GM12878 (cell line): ENCODE measurements around the gene NET1. TPM values are rescaled to one million over a fixed set of nuclear protein-coding genes. Genes with fewer than 3 reads are reported as not detected.

ENCODE experiments used
- ATAC-seq: fragments of 200-7000 bp; cut with Tn5 transposase; 3 replicates; pipeline ENCODE4 v1.9.1; 2020; ENCODE audit warnings: mild to moderate bottlenecking, moderate library complexity
- BruUV-seq: library from RNA; stranded (reverse); fragments of 400-500 nt; replicated peaks from 2 replicates; lab custom pipeline; 2021; lab: Mats Ljungman, UMichigan
- CTCF ChIA-PET: fragments of 300-600 bp; sonication (Branson Sonifier 250); formaldehyde crosslinking; extraction: SDS; loops from one replicate; lab custom pipeline; 2021; ENCODE audit warnings: inconsistent platforms; lab: Yijun Ruan, JAX
- POLR2A ChIA-PET: fragments of 350-600 bp; formaldehyde crosslinking; extraction: SDS; loops from one replicate; lab custom pipeline; 2021; ENCODE audit warnings: inconsistent platforms; lab: Charles Lee
- RAD21 ChIA-PET: fragments of 300-600 bp; sonication (Branson Sonifier 250); formaldehyde crosslinking; loops from one replicate; lab custom pipeline; 2023; ENCODE audit warnings: antibody characterized with exemption; ENCODE audit not compliant: unreplicated experiment; lab: Charles Lee
- SMC1A ChIA-PET: fragments of 300-600 bp; sonication (Branson Sonifier 250); formaldehyde crosslinking; loops from one replicate; lab custom pipeline; 2023; ENCODE audit not compliant: unreplicated experiment, uncharacterized antibody; lab: Charles Lee
- DNase-seq: peaks from one replicate; pipeline ENCODE4 v3.0.0-alpha.2; 2011; ENCODE audit warnings: low read depth, low spot score
- FAIRE-seq: peaks from 3 replicates; lab custom pipeline; 2011; peaks lifted over from hg19 to GRCh38; lab: Jason Lieb, UNC
- H2AFZ ChIP-seq: 2 replicates; pipeline ENCODE4 v1.6.0; 2011; ENCODE audit warnings: low read depth, low read length, control low read depth; ENCODE audit not compliant: control insufficient read depth
- H3K27ac ChIP-seq: 2 replicates; pipeline ENCODE4 v1.5.1; 2011; ENCODE audit warnings: control low read depth; ENCODE audit not compliant: control insufficient read depth, insufficient read depth
- H3K27me3 ChIP-seq, 2 experiments: replicated peaks in 1 of 2; 2 replicates each; pipeline versions ENCODE4 v1.6.0 to v1.6.1; 2011; ENCODE audit warnings: low read length in 1 of 2; ENCODE audit not compliant: control insufficient read depth in 2 of 2, insufficient read depth in 2 of 2
- H3K36me3 ChIP-seq, 2 experiments: 2 replicates each; pipeline ENCODE4 v1.5.1; 2011; ENCODE audit warnings: low read length in 1 of 2; ENCODE audit not compliant: control insufficient read depth in 2 of 2, insufficient read depth in 2 of 2
- H3K4me1 ChIP-seq: 2 replicates; pipeline ENCODE4 v1.6.1; 2011; ENCODE audit warnings: mild to moderate bottlenecking, low read length, moderate library complexity, mixed read lengths; ENCODE audit not compliant: control insufficient read depth, insufficient read depth
- H3K4me2 ChIP-seq: 2 replicates; pipeline ENCODE4 v1.6.0; 2011; ENCODE audit warnings: control low read depth; ENCODE audit not compliant: control insufficient read depth, insufficient read depth
- H3K4me3 ChIP-seq: fragments of 200-600 bp; sonication (generic); 2 replicates; pipeline ENCODE4 v1.5.1; 2016
- H3K79me2 ChIP-seq: 2 replicates; pipeline ENCODE4 v1.6.0; 2011; ENCODE audit warnings: low read length; ENCODE audit not compliant: control insufficient read depth, insufficient read depth
- H3K9ac ChIP-seq: 2 replicates; pipeline ENCODE4 v1.8.0; 2011; ENCODE audit warnings: low read length, control low read depth, mixed read lengths; ENCODE audit not compliant: control insufficient read depth, insufficient read depth
- H3K9me3 ChIP-seq: replicated peaks from 3 replicates; pipeline ENCODE4 v1.5.1; 2011; ENCODE audit warnings: mild to moderate bottlenecking, low read length; ENCODE audit not compliant: control insufficient read depth, insufficient read depth
- H4K20me1 ChIP-seq: 2 replicates; pipeline ENCODE4 v1.6.0; 2011; ENCODE audit not compliant: control insufficient read depth, insufficient read depth
- CBX5 ChIP-seq: sonication (generic); IDR thresholded peaks from 2 replicates; pipeline ENCODE4 v1.6.1; 2016; ENCODE audit warnings: low read depth, moderate library complexity, mild to moderate bottlenecking, inconsistent platforms
- EP300 ChIP-seq, 2 experiments: fragments of 150-350 bp in 1 of 2; IDR thresholded peaks; 2 replicates each; pipeline ENCODE4 v1.6.1; 2011 to 2012; ENCODE audit warnings: low read depth in 2 of 2, low read length in 2 of 2, borderline replicate concordance in 1 of 2, improper control_type of control experiment in 1 of 2, inconsistent platforms in 1 of 2; ENCODE audit not compliant: control insufficient read depth in 1 of 2
- ETV6 ChIP-seq, 2 experiments: fragments of 450-650 bp in 1 of 2; IDR thresholded peaks in 1 of 2; conservative IDR thresholded peaks in 1 of 2; 2 replicates each; pipeline ENCODE4 v1.6.1; 2014; ENCODE audit warnings: antibody characterized with exemption in 1 of 2, borderline replicate concordance in 1 of 2, low read depth in 1 of 2, mild to moderate bottlenecking in 1 of 2, moderate library complexity in 1 of 2
- IRF4 ChIP-seq: IDR thresholded peaks from 2 replicates; pipeline ENCODE4 v1.6.1; 2011; ENCODE audit warnings: low read depth, low read length
- JUNB ChIP-seq: IDR thresholded peaks from 2 replicates; pipeline ENCODE4 v1.6.1; 2016; ENCODE audit warnings: antibody characterized with exemption, mild to moderate bottlenecking
- PML ChIP-seq: IDR thresholded peaks from 2 replicates; pipeline ENCODE4 v1.6.1; 2012; ENCODE audit warnings: low read length, inconsistent platforms
- RAD51 ChIP-seq: fragments of 450-650 bp; IDR thresholded peaks from 2 replicates; pipeline ENCODE4 v1.6.1; 2016; ENCODE audit warnings: moderate library complexity, mild to moderate bottlenecking, inconsistent platforms
- SMAD1 ChIP-seq: fragments of 450-650 bp; IDR thresholded peaks from 2 replicates; pipeline ENCODE4 v1.6.1; 2018; ENCODE audit warnings: mild to moderate bottlenecking, low read depth; ENCODE audit not compliant: partially characterized antibody
- TBL1XR1 ChIP-seq: IDR thresholded peaks from 2 replicates; pipeline ENCODE4 v1.6.1; 2012; ENCODE audit warnings: low read depth, low read length, improper control_type of control experiment
- TCF7 ChIP-seq: IDR thresholded peaks from 2 replicates; pipeline ENCODE4 v1.6.1; 2014; ENCODE audit warnings: antibody characterized with exemption, borderline replicate concordance
- ZBED1 ChIP-seq: IDR thresholded peaks from 2 replicates; pipeline ENCODE4 v1.6.1; 2016; ENCODE audit warnings: borderline replicate concordance
- ZNF274 ChIP-seq: IDR thresholded peaks from one replicate; pipeline ENCODE4 v1.8.0; 2011; ENCODE audit not compliant: insufficient read length, insufficient read depth
- WGBS: methylation state at CpG from one replicate; pipeline ENCODE4 v1.1.6; 2016; ENCODE audit warnings: low lambda C conversion rate; ENCODE audit not compliant: insufficient replicate concordance, insufficient coverage; ENCODE audit errors: missing lambda C conversion rate; 5-methylcytosine and 5-hydroxymethylcytosine counted together
- in situ Hi-C: fragments of 300-500 bp; cut with MboI; formaldehyde crosslinking; loops from 9 replicates; pipeline ENCODE4 v1.14.3; 2018; ENCODE audit warnings: mixed read lengths
- intact Hi-C: fragments of 100-400 bp; cut with micrococcal nuclease; formaldehyde crosslinking; loops from one replicate; pipeline ENCODE4 v1.14.2; 2022; ENCODE audit not compliant: unreplicated experiment
- polyA plus RNA-seq, 11 experiments: library from polyadenylated mRNA; depleted of rRNA in 4 of 11; unstranded in 6 of 11; stranded (reverse) in 5 of 11; fragments of >200 nt; fragmentation: Nextera tagmentation in 4 of 11; fragmentation: Illumina TruSeq in 1 of 11; extraction: Ambion mirVana in 4 of 11; extraction: Trizol in 1 of 11; gene quantifications; 1 replicate in 1 of 11; 2 replicates in 10 of 11; pipeline versions ENCODE4 v1.2.1 to v1.2.3, GENCODE V29; 2011 to 2016; ENCODE audit warnings: inconsistent platforms in 2 of 11, missing spikeins in 2 of 11, low read depth in 1 of 11
- total RNA-seq, 4 experiments: library from RNA; depleted of rRNA in 3 of 4; stranded (reverse); fragments of >200 nt in 3 of 4; fragmentation: Illumina TruSeq in 1 of 4; extraction: Trizol in 1 of 4; gene quantifications; 2 replicates each; pipeline versions ENCODE4 v1.2.1 to v1.2.3, GENCODE V29; 2013 to 2021
- TF ChIP-seq, protein P1 (sequence below): IDR thresholded peaks from 2 replicates; pipeline ENCODE4 v1.6.1; 2011; ENCODE audit warnings: borderline replicate concordance, low read depth, mild to moderate bottlenecking, moderate library complexity, low read length; ENCODE audit not compliant: insufficient read depth, poor library complexity, severe bottlenecking
- TF ChIP-seq, protein P2 (sequence below): fragments of 450-650 bp; IDR thresholded peaks from 2 replicates; pipeline ENCODE4 v1.6.1; 2017; ENCODE audit warnings: low read depth, mild to moderate bottlenecking, moderate library complexity
- TF ChIP-seq, protein P3 (sequence below): fragments of 450-650 bp; IDR thresholded peaks from 2 replicates; pipeline ENCODE4 v1.6.1; 2016; ENCODE audit warnings: mild to moderate bottlenecking
- TF ChIP-seq, protein P4 (sequence below): fragments of 450-650 bp; IDR thresholded peaks from 2 replicates; pipeline ENCODE4 v1.6.1; 2017; ENCODE audit warnings: mild to moderate bottlenecking, low read depth, inconsistent platforms; ENCODE audit not compliant: poor library complexity, severe bottlenecking

NET1 gene
- total and polyA plus RNA-seq, 10 of the 15 experiments (the other 5 are each of a cell fraction or from before 2014, with no cell fraction given): 6.5 to 22.7 (median 18.4) TPM

DNA sequence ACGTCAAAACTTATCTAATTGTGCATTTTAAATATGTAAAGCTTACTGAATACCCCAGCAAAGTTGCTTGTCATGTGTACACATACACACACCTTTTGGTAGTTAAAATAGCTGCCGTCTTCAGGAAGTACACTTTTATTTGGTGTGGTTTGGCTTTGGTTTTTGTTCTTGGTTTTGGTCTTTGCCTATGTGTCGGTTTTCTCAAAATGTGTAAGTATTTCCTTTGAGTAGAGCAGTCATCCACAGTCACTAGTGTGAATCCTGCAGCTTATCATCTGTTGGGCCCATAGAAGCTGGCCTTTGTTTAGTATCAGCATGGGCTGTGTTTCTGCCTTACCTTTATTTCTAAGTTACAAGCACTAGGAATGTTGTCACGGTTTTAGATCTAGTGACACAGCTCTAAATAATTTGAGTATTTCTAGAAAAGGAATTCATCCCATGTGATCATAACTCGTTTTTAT, 35.3 kb downstream of the NET1 start:
- no peaks in the 10 kb centered on the region for H4K20me1 ChIP-seq
- ChIA-PET POLR2A (no interaction called here), SMC1A (interaction anchor here (0.7 to 2.2 kb wide), 7 partner anchors 134 to 1600 kb away, joined by 3 to 21 read pairs (median 4); no protein-coding TSS in a partner anchor), RAD21 (interaction anchor here (0.7 to 11.0 kb wide), 3 partner anchors 135 to 633 kb away, joined by 3 to 136 read pairs (median 3); no protein-coding TSS in a partner anchor), CTCF (interaction anchor here (2.3 to 18.0 kb wide), 3 partner anchors 13 to 178 kb away, joined by 8 to 535 read pairs (median 17); no protein-coding TSS in a partner anchor)
- H3K4me2 ChIP-seq: peak overlapping the region; percentile 62
- H3K27ac ChIP-seq: no peak overlapping the region
- no TSS peak for BruUV-seq
- intact Hi-C loops (loop anchor here (1.0 to 10.0 kb wide), 2 partner anchors 138 to 417 kb away; no protein-coding TSS in a partner anchor), in situ Hi-C loops (no loop called here)
- H2AFZ ChIP-seq: no peak overlapping the region
- FAIRE-seq (peak; percentile 94), DNase-seq (peak; percentile 67), ATAC-seq (peak; percentile 80)
- no peaks in the 10 kb centered on the region for H3K9me3 ChIP-seq
- no peaks in the 10 kb centered on the region for H3K27me3 ChIP-seq
- no peaks in the 10 kb centered on the region; the same call in 1 of the 2 replicates for H3K79me2 ChIP-seq
- no peak overlapping the region for H3K9ac ChIP-seq
- WGBS: under 1% methylated on average over 5 of the region's 5 CpGs
- peaks cover 0 to 3% of the 10 kb centered on the region in 2 experiments; a peak in 2 of 4 replicates for H3K36me3 ChIP-seq
- H3K4me3 ChIP-seq: peak overlapping the region; percentile 32; the same call in 1 of the 2 replicates
- H3K4me1 ChIP-seq: peaks cover 38% of the 10 kb centered on the region
- TF ChIP-seq RAD51 (peak; percentile 33; the same call in 1 of the 2 replicates), ETV6 (conservative IDR thresholded peaks at IDR 0.05 in 1 of 2, IDR thresholded peaks at IDR 0.05 in 1 of 2; ENCODE audit: borderline replicate concordance in 1 of 2, low read depth in 1 of 2) (peak in 1 of 2 experiments; percentile 69; a peak in 1 of 4 replicates), JUNB (peak; percentile 70), EP300 (IDR thresholded peaks at IDR 0.05; ENCODE audit: borderline replicate concordance in 1 of 2, control insufficient read depth in 1 of 2, low read depth in 2 of 2, low read length in 2 of 2) (peak in 1 of 2 experiments; percentile 37; a peak in 1 of 4 replicates), IRF4 (peak; percentile 45; the same call in 1 of the 2 replicates), TBL1XR1 (0 out of 2 replicates have a peak, but pooled peaks have one; percentile 26), PML (0 out of 2 replicates have a peak, but pooled peaks have one; percentile 54), CBX5 (0 out of 2 replicates have a peak, but pooled peaks have one; percentile 55), TCF7 (peak; percentile 87), ZNF274 (no peak), ZBED1 (peak; percentile 79; the same call in 1 of the 2 replicates), SMAD1 (no peak)
- TF ChIP-seq, protein P1, sequence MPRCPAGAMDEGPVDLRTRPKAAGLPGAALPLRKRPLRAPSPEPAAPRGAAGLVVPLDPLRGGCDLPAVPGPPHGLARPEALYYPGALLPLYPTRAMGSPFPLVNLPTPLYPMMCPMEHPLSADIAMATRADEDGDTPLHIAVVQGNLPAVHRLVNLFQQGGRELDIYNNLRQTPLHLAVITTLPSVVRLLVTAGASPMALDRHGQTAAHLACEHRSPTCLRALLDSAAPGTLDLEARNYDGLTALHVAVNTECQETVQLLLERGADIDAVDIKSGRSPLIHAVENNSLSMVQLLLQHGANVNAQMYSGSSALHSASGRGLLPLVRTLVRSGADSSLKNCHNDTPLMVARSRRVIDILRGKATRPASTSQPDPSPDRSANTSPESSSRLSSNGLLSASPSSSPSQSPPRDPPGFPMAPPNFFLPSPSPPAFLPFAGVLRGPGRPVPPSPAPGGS: peak; percentile 37
- TF ChIP-seq, protein P2, sequence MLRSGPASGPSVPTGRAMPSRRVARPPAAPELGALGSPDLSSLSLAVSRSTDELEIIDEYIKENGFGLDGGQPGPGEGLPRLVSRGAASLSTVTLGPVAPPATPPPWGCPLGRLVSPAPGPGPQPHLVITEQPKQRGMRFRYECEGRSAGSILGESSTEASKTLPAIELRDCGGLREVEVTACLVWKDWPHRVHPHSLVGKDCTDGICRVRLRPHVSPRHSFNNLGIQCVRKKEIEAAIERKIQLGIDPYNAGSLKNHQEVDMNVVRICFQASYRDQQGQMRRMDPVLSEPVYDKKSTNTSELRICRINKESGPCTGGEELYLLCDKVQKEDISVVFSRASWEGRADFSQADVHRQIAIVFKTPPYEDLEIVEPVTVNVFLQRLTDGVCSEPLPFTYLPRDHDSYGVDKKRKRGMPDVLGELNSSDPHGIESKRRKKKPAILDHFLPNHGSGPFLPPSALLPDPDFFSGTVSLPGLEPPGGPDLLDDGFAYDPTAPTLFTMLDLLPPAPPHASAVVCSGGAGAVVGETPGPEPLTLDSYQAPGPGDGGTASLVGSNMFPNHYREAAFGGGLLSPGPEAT: peak; percentile 19; the same call in 1 of the 2 replicates
- TF ChIP-seq, protein P3, sequence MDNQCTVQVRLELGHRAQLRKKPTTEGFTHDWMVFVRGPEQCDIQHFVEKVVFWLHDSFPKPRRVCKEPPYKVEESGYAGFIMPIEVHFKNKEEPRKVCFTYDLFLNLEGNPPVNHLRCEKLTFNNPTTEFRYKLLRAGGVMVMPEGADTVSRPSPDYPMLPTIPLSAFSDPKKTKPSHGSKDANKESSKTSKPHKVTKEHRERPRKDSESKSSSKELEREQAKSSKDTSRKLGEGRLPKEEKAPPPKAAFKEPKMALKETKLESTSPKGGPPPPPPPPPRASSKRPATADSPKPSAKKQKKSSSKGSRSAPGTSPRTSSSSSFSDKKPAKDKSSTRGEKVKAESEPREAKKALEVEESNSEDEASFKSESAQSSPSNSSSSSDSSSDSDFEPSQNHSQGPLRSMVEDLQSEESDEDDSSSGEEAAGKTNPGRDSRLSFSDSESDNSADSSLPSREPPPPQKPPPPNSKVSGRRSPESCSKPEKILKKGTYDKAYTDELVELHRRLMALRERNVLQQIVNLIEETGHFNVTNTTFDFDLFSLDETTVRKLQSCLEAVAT: 0 out of 2 replicates have a peak, but pooled peaks have one; percentile 26
- TF ChIP-seq, protein P4, sequence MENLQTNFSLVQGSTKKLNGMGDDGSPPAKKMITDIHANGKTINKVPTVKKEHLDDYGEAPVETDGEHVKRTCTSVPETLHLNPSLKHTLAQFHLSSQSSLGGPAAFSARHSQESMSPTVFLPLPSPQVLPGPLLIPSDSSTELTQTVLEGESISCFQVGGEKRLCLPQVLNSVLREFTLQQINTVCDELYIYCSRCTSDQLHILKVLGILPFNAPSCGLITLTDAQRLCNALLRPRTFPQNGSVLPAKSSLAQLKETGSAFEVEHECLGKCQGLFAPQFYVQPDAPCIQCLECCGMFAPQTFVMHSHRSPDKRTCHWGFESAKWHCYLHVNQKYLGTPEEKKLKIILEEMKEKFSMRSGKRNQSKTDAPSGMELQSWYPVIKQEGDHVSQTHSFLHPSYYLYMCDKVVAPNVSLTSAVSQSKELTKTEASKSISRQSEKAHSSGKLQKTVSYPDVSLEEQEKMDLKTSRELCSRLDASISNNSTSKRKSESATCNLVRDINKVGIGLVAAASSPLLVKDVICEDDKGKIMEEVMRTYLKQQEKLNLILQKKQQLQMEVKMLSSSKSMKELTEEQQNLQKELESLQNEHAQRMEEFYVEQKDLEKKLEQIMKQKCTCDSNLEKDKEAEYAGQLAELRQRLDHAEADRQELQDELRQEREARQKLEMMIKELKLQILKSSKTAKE: peak; percentile 26
